Ectodermal cell (in vitro differentiated cells): Measurements from ENCODE around the gene GNG11.

Source experiments
- H3K27ac ChIP-seq: 2 replicates; pipeline ENCODE4 v1.7.0; 2013; ENCODE audit warnings: mild to moderate bottlenecking, low read depth, low read length; ENCODE audit not compliant: insufficient read depth, poor library complexity, severe bottlenecking
- H3K27me3 ChIP-seq: 2 replicates; pipeline ENCODE4 v1.7.0; 2013; ENCODE audit warnings: mild to moderate bottlenecking, low read length; ENCODE audit not compliant: insufficient read depth, control insufficient read depth, poor library complexity, severe bottlenecking
- H3K36me3 ChIP-seq: one replicate; pipeline ENCODE4 v1.7.0; 2013; ENCODE audit warnings: low read length; ENCODE audit not compliant: control insufficient read depth, insufficient read depth
- H3K4me1 ChIP-seq: one replicate; pipeline ENCODE4 v1.7.0; 2013; ENCODE audit warnings: low read length; ENCODE audit not compliant: control insufficient read depth, insufficient read depth
- H3K4me3 ChIP-seq: 2 replicates; pipeline ENCODE4 v1.7.0; 2013; ENCODE audit warnings: low read depth, low read length, control low read depth; ENCODE audit not compliant: insufficient read depth
- H3K9me3 ChIP-seq: 2 replicates; pipeline ENCODE4 v1.7.0; 2013; ENCODE audit warnings: mild to moderate bottlenecking, low read length, moderate library complexity; ENCODE audit not compliant: control insufficient read depth
- WGBS, 2 experiments: methylation state at CpG; one replicate each; pipeline ENCODE4 v1.1.7; 2013; ENCODE audit warnings: missing lambda C conversion rate in 2 of 2; 5-methylcytosine and 5-hydroxymethylcytosine counted together

GNG11 gene

DNA sequence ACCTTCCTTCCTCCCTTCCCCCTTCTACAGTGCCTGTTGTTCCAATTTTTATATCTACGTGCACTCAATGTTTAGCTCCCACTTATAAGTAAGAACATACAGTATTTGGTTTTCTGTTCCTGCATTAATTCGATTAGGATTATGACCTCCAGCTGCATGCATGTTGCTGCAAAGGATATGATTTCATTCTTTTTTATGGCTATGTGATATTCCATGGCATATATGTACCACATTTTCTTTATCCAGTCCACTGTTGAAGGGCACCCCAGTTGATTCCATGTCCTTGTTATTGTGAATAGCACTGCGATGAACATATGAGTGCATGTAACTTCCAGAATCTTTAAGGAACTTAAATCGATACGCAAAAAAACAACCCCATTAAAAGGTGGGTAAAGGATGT, 42.7 kb downstream of the GNG11 start:
- H3K36me3 ChIP-seq = no peaks in the 10 kb centered on the region
- H3K4me1 ChIP-seq = no peaks in the 10 kb centered on the region
- no peaks in the 10 kb centered on the region for H3K27me3 ChIP-seq
- 97 to 98% methylated on average over 3 to 5 of the region's 5 CpGs for WGBS, 2 experiments
- H3K9me3 ChIP-seq = no peaks in the 10 kb centered on the region
- H3K4me3 ChIP-seq = no peak overlapping the region
- no peak overlapping the region for H3K27ac ChIP-seq

- Histone ChIP-seq H3K36me3 (no peaks in the 10 kb centered on the region), H3K9me3 (no peaks in the 10 kb centered on the region), H3K27me3 (no peaks in the 10 kb centered on the region), H3K4me3 (no peak overlapping the region), H3K4me1 (no peaks in the 10 kb centered on the region), H3K27ac (no peak overlapping the region)
- WGBS, 2 experiments = 93 to 95% methylated on average over 2 to 3 of the region's 3 CpGs
Observed at GRCh38 chr7:93964813-93965212, 43.3 kb downstream of the GNG11 start.

GRCh38 chr7:93968911-93969620, 47.5 kb downstream of the GNG11 start:
- Histone ChIP-seq H3K27me3 (no peaks in the 10 kb centered on the region), H3K36me3 (no peaks in the 10 kb centered on the region), H3K27ac (no peak overlapping the region), H3K9me3 (no peaks in the 10 kb centered on the region), H3K4me1 (no peaks in the 10 kb centered on the region), H3K4me3 (no peak overlapping the region)
- 86 to 95% methylated on average over 1 of the region's 2 CpGs for WGBS, 2 experiments

DNA sequence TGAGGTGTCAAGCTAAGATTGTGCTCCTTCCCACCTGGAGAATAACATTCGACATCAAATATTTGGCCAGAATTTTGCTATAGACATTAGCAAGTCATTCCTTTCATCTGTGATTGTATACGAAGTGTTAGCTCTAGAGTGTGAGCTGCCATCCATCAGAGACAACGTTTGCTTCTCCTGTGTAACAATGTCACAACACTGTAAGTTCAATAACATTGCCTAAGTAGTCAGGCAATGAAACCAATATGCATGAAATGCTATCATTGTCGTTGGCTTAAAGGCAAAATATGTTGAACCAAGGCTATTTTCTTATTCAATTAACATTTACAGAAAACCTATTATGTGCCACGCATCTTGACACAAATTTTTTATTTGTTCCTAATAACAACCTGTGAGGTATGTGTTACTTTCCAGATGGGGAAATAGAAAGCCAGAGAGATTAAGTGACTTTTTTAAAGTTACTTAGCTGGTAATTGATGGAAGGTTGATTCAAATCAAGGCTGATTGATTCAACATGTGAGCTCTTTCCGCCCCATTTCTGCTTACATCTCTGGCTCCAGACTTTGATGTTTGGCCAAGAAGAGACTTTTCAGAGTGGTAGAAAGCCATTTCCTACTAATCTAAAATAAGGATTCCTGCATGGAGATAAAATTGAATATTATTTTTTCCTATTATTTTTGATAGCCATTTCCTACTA, 50.6 kb downstream of the GNG11 start:
- WGBS, 2 experiments = 91 to 93% methylated on average over 6 of the region's 6 CpGs

DNA sequence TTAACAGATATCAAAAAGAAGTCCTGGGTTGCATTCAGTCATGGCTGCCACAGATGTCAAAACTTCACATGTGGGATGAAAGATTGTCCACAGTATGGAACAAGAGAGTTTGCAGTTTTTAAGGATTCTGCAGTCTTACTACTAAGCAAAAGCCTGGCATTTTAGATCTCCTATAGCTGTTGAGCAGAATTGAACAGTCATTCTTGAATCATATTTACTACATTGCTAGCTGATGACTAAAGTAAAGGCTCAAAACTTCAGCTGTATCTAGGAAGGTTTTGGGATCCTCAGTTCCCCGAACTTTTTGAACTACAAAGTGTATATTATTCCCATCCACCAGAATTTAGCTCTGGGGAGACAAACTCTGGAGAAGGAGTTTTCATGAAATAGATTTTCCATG, 51.6 kb downstream of the GNG11 start:
- Histone ChIP-seq H3K27ac (no peak overlapping the region), H3K4me1 (no peaks in the 10 kb centered on the region), H3K9me3 (no peaks in the 10 kb centered on the region), H3K4me3 (no peak overlapping the region), H3K27me3 (no peaks in the 10 kb centered on the region), H3K36me3 (no peaks in the 10 kb centered on the region)
- 92 to 100% methylated on average over 1 of the region's 1 CpG for WGBS, 2 experiments

More for the DNA sequence above, 50.6 kb downstream of the GNG11 start:
- Histone ChIP-seq H3K27ac (no peak overlapping the region), H3K4me3 (no peak overlapping the region), H3K36me3 (no peaks in the 10 kb centered on the region), H3K27me3 (no peaks in the 10 kb centered on the region), H3K9me3 (no peaks in the 10 kb centered on the region), H3K4me1 (no peaks in the 10 kb centered on the region)

GRCh38 chr7:93977211-93977950, 55.8 kb downstream of the GNG11 start:
- Histone ChIP-seq H3K4me1 (no peaks in the 10 kb centered on the region), H3K4me3 (no peak overlapping the region), H3K27ac (no peak overlapping the region), H3K9me3 (no peaks in the 10 kb centered on the region), H3K36me3 (no peaks in the 10 kb centered on the region), H3K27me3 (no peaks in the 10 kb centered on the region)
- 84 to 85% methylated on average over 6 of the region's 7 CpGs for WGBS, 2 experiments
